Measurements from ENCODE around the gene FAF1.

GRCh38 chr1:50487725-50488124 lies 472.3 kb downstream of the FAF1 start:
- TF ChIP-seq GATA3 (IDR thresholded peaks at IDR 0.05; ENCODE audit: low read depth, low read length) (no peak), GATA2 (IDR thresholded peaks at IDR 0.05; ENCODE audit: low read depth, low read length) (no peak)

Data from SH-SY5Y (cell line).